ENCODE results near the gene PTPRD. TPM values are rescaled to one million over a fixed set of nuclear protein-coding genes. Genes with fewer than 3 reads are reported as not detected.

The PTPRD gene
- total RNA-seq, 2 experiments from 2014 or later: not detected

- H3K9me3 Mint-ChIP-seq (ENCODE audit: insufficient read depth): no peaks in the 10 kb centered on the region
- no peaks in the 10 kb centered on the region for H3K27me3 Mint-ChIP-seq (ENCODE audit: low read depth)
- DNase-seq: no peak
- no peaks in the 10 kb centered on the region for H3K4me1 Mint-ChIP-seq (ENCODE audit: low read depth)
- H3K36me3 Mint-ChIP-seq (ENCODE audit: low read depth): no peaks in the 10 kb centered on the region
- no peak overlapping the region for H3K27ac Mint-ChIP-seq
- POLR2A ChIA-PET: no interaction called here
- CTCF ChIA-PET: no interaction called here
- ATAC-seq: no peak
- no peak overlapping the region for H3K4me3 Mint-ChIP-seq
Observed at GRCh38 chr9:8783941-8784340, 1828.9 kb downstream of the PTPRD start.

GRCh38 chr9:8782237-8782636 lies 1830.6 kb downstream of the PTPRD start:
- DNase-seq (no peak), ATAC-seq (no peak)
- Mint-ChIP-seq H3K4me3 (no peak overlapping the region), H3K36me3 (ENCODE audit: low read depth) (no peaks in the 10 kb centered on the region), H3K4me1 (ENCODE audit: low read depth) (no peaks in the 10 kb centered on the region), H3K9me3 (ENCODE audit: insufficient read depth) (no peaks in the 10 kb centered on the region), H3K27me3 (ENCODE audit: low read depth) (no peaks in the 10 kb centered on the region), H3K27ac (no peak overlapping the region)
- ChIA-PET POLR2A (no interaction called here), CTCF (no interaction called here)

DNA sequence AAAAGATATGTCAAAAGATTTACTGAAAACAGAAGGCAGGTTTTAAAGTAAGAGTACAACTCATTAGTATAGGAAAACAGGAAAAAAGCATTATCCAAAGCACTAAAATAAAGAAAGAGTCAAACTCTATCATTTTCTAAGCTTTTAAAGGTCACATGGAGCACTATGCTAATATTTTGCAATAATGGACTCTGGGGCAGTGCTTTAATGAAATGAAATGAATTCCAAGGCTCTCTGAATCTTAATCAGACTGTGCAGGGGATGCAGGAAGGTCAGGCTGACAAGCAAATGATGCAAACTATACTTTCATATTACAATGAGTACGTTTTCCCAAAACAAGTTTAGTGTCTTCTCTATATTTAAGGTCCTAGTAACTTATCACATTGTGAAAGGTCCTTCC lies 1831.3 kb downstream of the PTPRD start:
- no peaks in the 10 kb centered on the region for H3K9me3 Mint-ChIP-seq (ENCODE audit: insufficient read depth)
- no peak overlapping the region for H3K27ac Mint-ChIP-seq
- H3K4me3 Mint-ChIP-seq: no peak overlapping the region
- no peaks in the 10 kb centered on the region for H3K4me1 Mint-ChIP-seq (ENCODE audit: low read depth)
- H3K36me3 Mint-ChIP-seq (ENCODE audit: low read depth): no peaks in the 10 kb centered on the region
- ATAC-seq (no peak), DNase-seq (no peak)
- no peaks in the 10 kb centered on the region for H3K27me3 Mint-ChIP-seq (ENCODE audit: low read depth)
- ChIA-PET POLR2A (no interaction called here), CTCF (no interaction called here)

- no peaks in the 10 kb centered on the region for H3K9me3 Mint-ChIP-seq (ENCODE audit: insufficient read depth)
Observed at GRCh38 chr9:8780386-8780785, 1832.4 kb downstream of the PTPRD start.

DNA sequence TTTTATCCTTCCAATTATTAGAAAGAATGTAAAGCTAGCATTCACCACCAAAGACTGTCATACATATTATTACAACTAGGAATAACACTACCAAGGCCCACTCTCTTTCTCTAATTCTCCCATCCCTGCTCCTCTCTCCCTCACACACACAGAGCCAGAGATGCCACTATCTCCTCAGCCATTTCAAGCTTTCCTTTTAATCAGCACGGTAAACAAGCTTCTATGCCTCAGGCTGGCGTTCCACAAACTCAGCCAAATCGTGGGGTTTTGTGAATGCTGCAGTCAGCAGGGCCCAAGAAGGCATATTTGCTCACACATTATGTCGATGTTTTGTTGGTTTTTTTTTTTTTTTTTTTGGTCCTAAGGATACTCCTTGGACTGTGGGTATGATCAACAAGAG lies 1833.3 kb downstream of the PTPRD start:
- no peaks in the 10 kb centered on the region for H3K9me3 Mint-ChIP-seq (ENCODE audit: insufficient read depth)
- DNase-seq: no peak
- H3K27me3 Mint-ChIP-seq (ENCODE audit: low read depth): no peaks in the 10 kb centered on the region
- H3K36me3 Mint-ChIP-seq (ENCODE audit: low read depth): no peaks in the 10 kb centered on the region
- CTCF ChIA-PET: no interaction called here
- no peak for ATAC-seq
- no peak overlapping the region for H3K27ac Mint-ChIP-seq
- H3K4me3 Mint-ChIP-seq: no peak overlapping the region
- POLR2A ChIA-PET: no interaction called here
- no peaks in the 10 kb centered on the region for H3K4me1 Mint-ChIP-seq (ENCODE audit: low read depth)

More at GRCh38 chr9:8780386-8780785, 1832.4 kb downstream of the PTPRD start:
- H3K27me3 Mint-ChIP-seq (ENCODE audit: low read depth): no peaks in the 10 kb centered on the region
- DNase-seq (no peak), ATAC-seq (no peak)
- ChIA-PET POLR2A (no interaction called here), CTCF (no interaction called here)
- no peaks in the 10 kb centered on the region for H3K4me1 Mint-ChIP-seq (ENCODE audit: low read depth)
- no peak overlapping the region for H3K27ac Mint-ChIP-seq
- no peaks in the 10 kb centered on the region for H3K36me3 Mint-ChIP-seq (ENCODE audit: low read depth)
- no peak overlapping the region for H3K4me3 Mint-ChIP-seq

- POLR2A ChIA-PET: no interaction called here
- H3K4me3 Mint-ChIP-seq: no peak overlapping the region
- CTCF ChIA-PET: no interaction called here
- H3K36me3 Mint-ChIP-seq (ENCODE audit: low read depth): no peaks in the 10 kb centered on the region
- H3K4me1 Mint-ChIP-seq (ENCODE audit: low read depth): no peaks in the 10 kb centered on the region
- no peak overlapping the region for H3K27ac Mint-ChIP-seq
- no peak for ATAC-seq
- no peak for DNase-seq
- no peaks in the 10 kb centered on the region for H3K9me3 Mint-ChIP-seq (ENCODE audit: insufficient read depth)
- no peaks in the 10 kb centered on the region for H3K27me3 Mint-ChIP-seq (ENCODE audit: low read depth)
Observed at GRCh38 chr9:8778356-8778755, 1834.4 kb downstream of the PTPRD start.

GRCh38 chr9:8772302-8772701 lies 1840.5 kb downstream of the PTPRD start:
- no peaks in the 10 kb centered on the region for H3K36me3 Mint-ChIP-seq (ENCODE audit: low read depth)
- H3K4me1 Mint-ChIP-seq (ENCODE audit: low read depth): no peaks in the 10 kb centered on the region
- no peaks in the 10 kb centered on the region for H3K27me3 Mint-ChIP-seq (ENCODE audit: low read depth)
- ChIA-PET POLR2A (no interaction called here), CTCF (no interaction called here)
- no peak overlapping the region for H3K4me3 Mint-ChIP-seq
- DNase-seq: no peak
- no peaks in the 10 kb centered on the region for H3K9me3 Mint-ChIP-seq (ENCODE audit: insufficient read depth)
- ATAC-seq: no peak
- no peak overlapping the region for H3K27ac Mint-ChIP-seq

GRCh38 chr9:8769153-8769552 lies 1843.6 kb downstream of the PTPRD start:
- no peak overlapping the region for H3K27ac Mint-ChIP-seq
- H3K9me3 Mint-ChIP-seq (ENCODE audit: insufficient read depth): no peaks in the 10 kb centered on the region

GRCh38 chr9:8766096-8766495 lies 1846.7 kb downstream of the PTPRD start:
- H3K4me1 Mint-ChIP-seq (ENCODE audit: low read depth): no peaks in the 10 kb centered on the region
- CTCF ChIA-PET: no interaction called here
- DNase-seq: no peak
- ATAC-seq: no peak
- no peak overlapping the region for H3K27ac Mint-ChIP-seq
- no peaks in the 10 kb centered on the region for H3K27me3 Mint-ChIP-seq (ENCODE audit: low read depth)
- no peak overlapping the region for H3K4me3 Mint-ChIP-seq
- POLR2A ChIA-PET: no interaction called here
- no peaks in the 10 kb centered on the region for H3K9me3 Mint-ChIP-seq (ENCODE audit: insufficient read depth)
- no peaks in the 10 kb centered on the region for H3K36me3 Mint-ChIP-seq (ENCODE audit: low read depth)

More at GRCh38 chr9:8769153-8769552, 1843.6 kb downstream of the PTPRD start:
- POLR2A ChIA-PET: no interaction called here
- CTCF ChIA-PET: no interaction called here
- Mint-ChIP-seq H3K36me3 (ENCODE audit: low read depth) (no peaks in the 10 kb centered on the region), H3K4me3 (no peak overlapping the region), H3K4me1 (ENCODE audit: low read depth) (no peaks in the 10 kb centered on the region), H3K27me3 (ENCODE audit: low read depth) (no peaks in the 10 kb centered on the region)
- ATAC-seq (no peak), DNase-seq (no peak)

GRCh38 chr9:8764051-8764450 lies 1848.8 kb downstream of the PTPRD start:
- Mint-ChIP-seq H3K9me3 (ENCODE audit: insufficient read depth) (no peaks in the 10 kb centered on the region), H3K27me3 (ENCODE audit: low read depth) (no peaks in the 10 kb centered on the region), H3K4me3 (no peak overlapping the region), H3K4me1 (ENCODE audit: low read depth) (no peaks in the 10 kb centered on the region), H3K27ac (no peak overlapping the region), H3K36me3 (ENCODE audit: low read depth) (no peaks in the 10 kb centered on the region)
- CTCF ChIA-PET: no interaction called here
- POLR2A ChIA-PET: no interaction called here
- no peak for DNase-seq
- no peak for ATAC-seq

DNA sequence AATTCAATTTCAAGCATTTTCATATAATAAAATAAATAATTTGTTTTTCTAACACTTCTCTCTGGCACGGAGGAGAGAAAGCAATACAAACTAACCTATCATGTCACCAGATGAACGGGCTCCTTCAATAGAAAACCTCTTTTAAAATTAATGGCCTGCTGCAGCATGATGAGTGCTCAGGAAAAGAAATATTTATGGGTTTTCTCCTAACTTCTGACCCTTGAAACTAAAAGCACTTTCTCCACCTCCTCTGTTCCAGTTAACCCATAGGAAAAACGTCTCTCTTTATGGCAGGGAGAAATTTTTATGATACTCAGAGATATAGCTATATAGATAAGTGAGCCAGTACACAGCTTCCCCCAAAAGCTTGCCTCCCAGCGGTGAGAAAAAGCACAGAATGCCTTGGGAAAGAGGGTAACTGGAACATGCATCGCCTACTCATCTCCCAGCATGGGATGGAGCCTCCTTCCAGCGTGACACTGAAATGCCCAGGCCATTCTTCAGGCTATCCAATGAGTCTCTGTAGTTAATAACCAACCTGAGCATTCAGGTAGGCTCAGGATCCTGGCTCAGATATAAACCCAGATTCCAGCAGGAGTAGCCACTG lies 1850.2 kb downstream of the PTPRD start:
- ATAC-seq: no peak
- ChIA-PET CTCF (no interaction called here), POLR2A (no interaction called here)
- no peaks in the 10 kb centered on the region for H3K27me3 Mint-ChIP-seq (ENCODE audit: low read depth)
- H3K36me3 Mint-ChIP-seq (ENCODE audit: low read depth): no peaks in the 10 kb centered on the region
- no peaks in the 10 kb centered on the region for H3K9me3 Mint-ChIP-seq (ENCODE audit: insufficient read depth)
- H3K4me1 Mint-ChIP-seq (ENCODE audit: low read depth): no peaks in the 10 kb centered on the region
- no peak overlapping the region for H3K4me3 Mint-ChIP-seq
- no peak overlapping the region for H3K27ac Mint-ChIP-seq
- no peak for DNase-seq

DNA sequence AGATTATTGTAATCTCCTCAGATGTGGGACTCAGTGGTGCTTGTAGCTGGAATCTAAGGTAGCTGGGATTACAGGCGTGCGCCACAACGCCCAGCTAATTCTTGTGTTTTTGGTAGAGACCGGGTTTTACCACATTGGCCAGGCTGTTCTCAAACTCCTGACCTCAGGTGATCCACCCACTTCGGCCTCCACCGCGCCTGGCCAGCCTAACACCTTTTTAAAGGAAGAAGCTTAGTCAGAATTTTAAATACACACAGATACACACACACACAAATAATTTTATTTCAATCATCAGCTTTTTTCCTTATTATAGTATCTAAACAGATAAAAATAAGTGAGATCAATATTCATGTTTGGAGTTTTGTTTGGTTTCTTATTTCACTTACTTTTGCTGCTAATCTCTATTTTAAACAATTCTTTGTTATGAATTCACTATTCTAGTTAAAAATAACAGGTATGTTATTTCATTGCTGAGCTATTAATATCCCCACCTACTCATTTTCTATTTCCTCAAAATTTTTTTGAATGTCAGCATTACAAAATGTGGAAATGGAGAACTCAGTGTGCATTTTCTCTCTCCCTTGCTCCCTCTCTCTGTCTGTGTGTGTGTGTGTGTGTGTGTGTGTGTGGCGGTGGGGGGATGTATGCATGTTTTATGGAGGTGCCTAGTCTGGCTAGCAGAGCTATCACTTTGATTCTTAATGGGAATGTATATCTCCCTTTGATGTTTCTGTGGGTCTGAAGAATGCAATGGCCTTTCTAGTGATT lies 1852.6 kb downstream of the PTPRD start:
- Mint-ChIP-seq H3K4me1 (ENCODE audit: low read depth) (no peaks in the 10 kb centered on the region), H3K36me3 (ENCODE audit: low read depth) (no peaks in the 10 kb centered on the region), H3K4me3 (no peak overlapping the region), H3K27ac (no peak overlapping the region), H3K27me3 (ENCODE audit: low read depth) (no peaks in the 10 kb centered on the region), H3K9me3 (ENCODE audit: insufficient read depth) (no peaks in the 10 kb centered on the region)
- ATAC-seq: no peak
- ChIA-PET CTCF (no interaction called here), POLR2A (no interaction called here)
- no peak for DNase-seq

GRCh38 chr9:8757881-8758280 lies 1854.9 kb downstream of the PTPRD start:
- POLR2A ChIA-PET: no interaction called here
- CTCF ChIA-PET: no interaction called here
- H3K9me3 Mint-ChIP-seq (ENCODE audit: insufficient read depth): no peaks in the 10 kb centered on the region

More at GRCh38 chr9:8757881-8758280, 1854.9 kb downstream of the PTPRD start:
- ATAC-seq (no peak), DNase-seq (no peak)
- Mint-ChIP-seq H3K4me3 (no peak overlapping the region), H3K36me3 (ENCODE audit: low read depth) (no peaks in the 10 kb centered on the region), H3K27ac (no peak overlapping the region), H3K27me3 (ENCODE audit: low read depth) (no peaks in the 10 kb centered on the region), H3K4me1 (ENCODE audit: low read depth) (no peaks in the 10 kb centered on the region)

Measured in activated CD8-positive, alpha-beta T cell treated with anti-CD3 and anti-CD28 coated beads, Interleukin-2, amount 10 ng/mL, durations not matched to agents 7 days and 5 days (primary cell).